ENCODE data around the gene SMG5.

DNA sequence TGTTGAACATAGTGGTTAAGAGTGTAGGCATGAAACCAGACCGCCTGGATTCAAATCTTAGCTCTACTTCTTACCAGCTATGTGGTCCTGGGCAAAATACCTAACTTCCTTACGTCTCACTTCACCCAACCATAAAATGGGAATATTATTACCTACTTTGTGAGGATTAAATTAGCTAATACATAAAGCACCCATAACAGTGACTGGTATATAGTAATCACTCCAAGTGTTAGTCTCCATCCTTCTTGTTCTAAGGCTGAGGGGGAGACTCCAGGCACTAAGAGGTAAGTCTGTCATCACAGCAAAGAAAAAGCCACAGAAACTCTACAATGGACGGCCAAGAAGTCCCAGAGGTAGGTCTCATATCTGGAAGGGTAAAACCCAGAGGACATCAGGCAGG lies 2.8 kb downstream of the SMG5 start:
- no peak for TF ChIP-seq TCF7 (CRISPR knock-in tag; IDR thresholded peaks at IDR 0.05; ENCODE audit: low read depth)
- TF ChIP-seq CREM (CRISPR knock-in tag; IDR thresholded peaks at IDR 0.05) = no peak
- no peak for TF ChIP-seq RELA (CRISPR knock-in tag; IDR thresholded peaks at IDR 0.05; ENCODE audit: borderline replicate concordance)
- no peak for TF ChIP-seq KAT7 (CRISPR knock-in tag; IDR thresholded peaks at IDR 0.05; ENCODE audit: borderline replicate concordance)
- TF ChIP-seq SP1 (CRISPR knock-in tag; conservative IDR thresholded peaks at IDR 0.05) = no peak

All from WTC11 (cell line).